Transverse colon (tissue), 4 donors: ENCODE results near the gene ACTR1B. TPM values are rescaled to one million over a fixed set of nuclear protein-coding genes. Genes with fewer than 3 reads are reported as not detected.
"Not testable (repeated sequence)": the region's sequence is repeated elsewhere in the genome, so short reads cannot be mapped to it uniquely, and the experiment has no call there.

Source experiments
- DNase-seq: peaks from one replicate; pipeline ENCODE4 v3.0.0-alpha.2; 2019
- H3K27ac ChIP-seq, 4 donors: fragments of 200-600 bp; sonication (generic); 2 replicates each; pipeline ENCODE4 v1.5.1; 2016 to 2018; ENCODE audit warnings: inconsistent platforms in 4 of 4
- H3K27me3 ChIP-seq: fragments of 200-600 bp; sonication (generic); 2 replicates; pipeline ENCODE4 v1.5.1; 2017; ENCODE audit warnings: inconsistent platforms
- H3K36me3 ChIP-seq, 4 donors: fragments of 200-600 bp; sonication (generic); 2 replicates each; pipeline ENCODE4 v1.5.1; 2017 to 2019; ENCODE audit warnings: inconsistent platforms in 4 of 4
- H3K4me1 ChIP-seq, 4 donors: fragments of 200-600 bp; sonication (generic); 2 replicates each; pipeline ENCODE4 v1.5.1; 2017 to 2020; ENCODE audit warnings: inconsistent platforms in 4 of 4
- H3K4me3 ChIP-seq, 4 donors: fragments of 200-600 bp; sonication (generic); 1 replicate in 1 of 4; 2 replicates in 3 of 4; pipeline versions ENCODE4 v1.5.1 to v1.6.1; 2017 to 2019; ENCODE audit warnings: inconsistent platforms in 4 of 4
- H3K9me3 ChIP-seq, 2 donors: fragments of 200-600 bp; sonication (generic); 2 replicates each; pipeline ENCODE4 v1.5.1; 2017 to 2019; ENCODE audit warnings: inconsistent platforms in 2 of 2
- EP300 ChIP-seq: sonication (generic); formaldehyde crosslinking; IDR thresholded peaks from one replicate; pipeline ENCODE4 v1.6.1; 2017; ENCODE audit warnings: antibody characterized with exemption, low read depth
- POLR2A ChIP-seq: fragments of 450-650 bp; IDR thresholded peaks from one replicate; pipeline ENCODE4 v1.6.1; 2016; ENCODE audit warnings: antibody characterized with exemption, mild to moderate bottlenecking, moderate library complexity
- POLR2AphosphoS5 ChIP-seq, 3 donors: sonication (generic); formaldehyde crosslinking; IDR thresholded peaks; one replicate each; pipeline ENCODE4 v1.6.1; 2016; ENCODE audit warnings: antibody characterized with exemption in 3 of 3
- WGBS, 2 donors: methylation state at CpG; one replicate each; pipeline ENCODE4 v1.1.5; 2018; ENCODE audit warnings: low coverage in 1 of 2; 5-methylcytosine and 5-hydroxymethylcytosine counted together
- in situ Hi-C, 4 donors: fragments of 200-750 bp; cut with MboI; loops; one replicate each; pipeline versions ENCODE4 v1.15.0 to v1.15.1; 2017; ENCODE audit warnings: low sequenced_read_pairs in 3 of 4, low pct_ligation_motif_present in 1 of 4, low pct_unique_long_range_greater_than_20kb in 1 of 4
- intact Hi-C: fragments of 100-400 bp; cut with DNase I; formaldehyde crosslinking; loops from one replicate; pipeline ENCODE4 v1.15.1; 2023; ENCODE audit warnings: low total_unique reads
- total RNA-seq, 4 donors: library from RNA; depleted of rRNA; stranded (reverse); fragments of >200 nt; gene quantifications; one replicate each; pipeline ENCODE4 v1.1.0, GENCODE V29; 2016
- TF ChIP-seq, protein P1 (sequence below), 5 experiments: fragments of 200-600 bp in 3 of 5; fragments of 450-650 bp in 2 of 5; sonication (generic) in 3 of 5; IDR thresholded peaks; 1 replicate in 2 of 5; 2 replicates in 3 of 5; pipeline ENCODE4 v1.5.1; 2016 to 2017; ENCODE audit warnings: antibody characterized with exemption in 5 of 5, inconsistent platforms in 3 of 5, mild to moderate bottlenecking in 2 of 5, moderate library complexity in 1 of 5

The ACTR1B gene
- total RNA-seq: 100 to 1,000 TPM in 2 of 4 donors, 10 to 100 TPM in 2; 66.8 to 157 (median 119) TPM

DNA sequence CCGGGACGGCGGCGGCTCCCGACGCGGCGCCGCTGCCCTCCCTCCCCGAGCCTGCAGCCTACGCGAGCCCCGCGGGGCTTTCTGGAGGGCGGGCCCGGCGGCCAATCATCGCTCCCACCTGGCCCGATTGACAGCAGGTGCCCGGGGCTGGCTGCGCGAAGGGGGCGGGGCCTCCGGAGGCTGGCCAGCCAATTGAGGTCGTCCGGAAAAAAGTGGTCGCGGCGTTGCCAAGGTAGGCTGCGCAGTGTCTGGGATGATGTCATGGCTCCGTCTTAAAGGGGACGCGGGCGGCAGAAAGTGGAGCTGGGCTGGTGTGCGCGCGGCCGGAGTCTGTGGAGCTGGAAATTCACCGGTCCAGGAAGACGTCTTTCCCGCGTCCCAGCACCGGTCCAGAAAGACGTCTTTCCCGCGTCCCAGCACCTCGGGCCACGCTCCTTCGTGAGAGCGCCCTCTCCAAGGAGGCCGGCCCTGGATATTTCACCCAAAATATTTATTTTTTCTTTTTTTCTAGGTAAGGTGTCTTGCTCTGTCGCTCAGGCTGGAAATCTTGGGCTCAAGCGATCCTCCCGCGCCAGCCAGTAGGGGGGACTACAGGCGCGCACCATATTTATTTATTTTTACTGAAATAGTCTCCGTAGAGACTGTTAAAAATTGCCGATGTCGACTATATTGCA lies at the start of gene ACTR1B:
Gene ACTR1B (minus strand): TSS at position 83 of the 674 bp plus-strand sequence. CDS start 154 bp downstream, outside the sequence.
- Histone ChIP-seq H3K27ac (peak within 1 kb of the TSS; percentile 90 to 100 (median 97)), H3K9me3 (no peaks in the 10 kb centered on the region), H3K4me3 (peak within 1 kb of the TSS; percentile 71 to 82 (median 78)), H3K27me3 (no peaks in the 10 kb centered on the region), H3K36me3 (no peaks in the 10 kb centered on the region), H3K4me1 (peaks cover 11 to 33% (median 22%) of the 10 kb centered on the region in 4 donors)
- peak; percentile 98 for DNase-seq
- in situ Hi-C loops: loop anchor here in 1 of 4 donors (25.0 kb wide), 1 partner anchor 1602 kb away; no protein-coding TSS in a partner anchor
- intact Hi-C loops: no loop called here
- TF ChIP-seq POLR2A (peak; percentile 93), POLR2AphosphoS5 (IDR thresholded peaks at IDR 0.05) (peak; percentile 91 to 92 (median 91)), EP300 (no peak)
- TF ChIP-seq, protein P1, sequence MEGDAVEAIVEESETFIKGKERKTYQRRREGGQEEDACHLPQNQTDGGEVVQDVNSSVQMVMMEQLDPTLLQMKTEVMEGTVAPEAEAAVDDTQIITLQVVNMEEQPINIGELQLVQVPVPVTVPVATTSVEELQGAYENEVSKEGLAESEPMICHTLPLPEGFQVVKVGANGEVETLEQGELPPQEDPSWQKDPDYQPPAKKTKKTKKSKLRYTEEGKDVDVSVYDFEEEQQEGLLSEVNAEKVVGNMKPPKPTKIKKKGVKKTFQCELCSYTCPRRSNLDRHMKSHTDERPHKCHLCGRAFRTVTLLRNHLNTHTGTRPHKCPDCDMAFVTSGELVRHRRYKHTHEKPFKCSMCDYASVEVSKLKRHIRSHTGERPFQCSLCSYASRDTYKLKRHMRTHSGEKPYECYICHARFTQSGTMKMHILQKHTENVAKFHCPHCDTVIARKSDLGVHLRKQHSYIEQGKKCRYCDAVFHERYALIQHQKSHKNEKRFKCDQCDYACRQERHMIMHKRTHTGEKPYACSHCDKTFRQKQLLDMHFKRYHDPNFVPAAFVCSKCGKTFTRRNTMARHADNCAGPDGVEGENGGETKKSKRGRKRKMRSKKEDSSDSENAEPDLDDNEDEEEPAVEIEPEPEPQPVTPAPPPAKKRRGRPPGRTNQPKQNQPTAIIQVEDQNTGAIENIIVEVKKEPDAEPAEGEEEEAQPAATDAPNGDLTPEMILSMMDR (IDR thresholded peaks at IDR 0.05): peak; percentile 60 to 86 (median 66)
- WGBS, 2 donors: 0 to 1% methylated on average over 10 to 40 of the region's 60 CpGs

DNA sequence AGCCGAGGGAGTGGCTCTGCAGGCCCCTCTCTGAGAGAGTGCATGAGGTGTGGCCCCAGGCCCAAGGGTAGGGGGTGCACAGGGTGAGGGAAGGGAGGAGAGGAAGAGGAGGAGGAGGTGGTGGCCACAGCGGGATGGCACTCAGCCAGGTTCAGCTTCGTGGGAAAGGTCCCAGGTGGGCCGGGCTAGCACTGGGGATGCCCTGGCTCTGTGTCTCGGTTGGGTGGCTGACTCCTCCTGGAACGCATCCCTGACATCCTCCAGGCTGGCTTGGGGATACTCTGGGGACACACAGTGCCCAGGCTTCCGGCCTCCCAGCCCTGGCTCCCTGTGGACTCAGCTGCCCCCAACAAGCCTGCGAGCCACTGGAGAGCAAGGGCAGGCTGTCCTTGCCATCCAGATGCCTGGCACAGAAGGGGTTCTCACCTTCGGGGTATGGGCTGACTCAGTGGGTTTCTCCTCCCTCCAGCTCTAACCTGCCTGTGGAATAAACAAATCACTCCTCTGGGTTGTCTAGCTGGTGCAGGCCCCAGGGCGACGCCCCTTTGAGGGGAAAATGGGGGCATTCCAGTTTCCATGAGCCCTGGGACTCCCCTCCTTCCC lies 49.0 kb upstream of the ACTR1B start:
- TF ChIP-seq POLR2AphosphoS5 (IDR thresholded peaks at IDR 0.05): no peak
- no peak for TF ChIP-seq EP300
- TF ChIP-seq POLR2A: no peak
- TF ChIP-seq, protein P1 (IDR thresholded peaks at IDR 0.05): no peak
- H3K4me3 ChIP-seq: no peak overlapping the region
- no peaks in the 10 kb centered on the region for H3K4me1 ChIP-seq
- H3K9me3 ChIP-seq: no peaks in the 10 kb centered on the region
- intact Hi-C loops (no loop called here), in situ Hi-C loops (no loop called here)
- no peaks in the 10 kb centered on the region for H3K27me3 ChIP-seq
- 67% methylated on average over 11 of the region's 11 CpGs; no CpG with 5 or more reads in 1 of the 2 donors for WGBS, 2 donors
- no peak for DNase-seq
- peak overlapping the region; percentile 11 to 43 (median 31) for H3K27ac ChIP-seq
- no peaks in the 10 kb centered on the region for H3K36me3 ChIP-seq

GRCh38 chr2:97712175-97712574 lies 48.3 kb upstream of the ACTR1B start:
- H3K4me3 ChIP-seq, H3K27me3 ChIP-seq, intact Hi-C loops, H3K27ac ChIP-seq, in situ Hi-C loops, H3K36me3 ChIP-seq, H3K9me3 ChIP-seq, H3K4me1 ChIP-seq, DNase-seq: not testable (repeated sequence)
- WGBS, 2 donors: 79 to 84% methylated on average over 9 of the region's 9 CpGs

DNA sequence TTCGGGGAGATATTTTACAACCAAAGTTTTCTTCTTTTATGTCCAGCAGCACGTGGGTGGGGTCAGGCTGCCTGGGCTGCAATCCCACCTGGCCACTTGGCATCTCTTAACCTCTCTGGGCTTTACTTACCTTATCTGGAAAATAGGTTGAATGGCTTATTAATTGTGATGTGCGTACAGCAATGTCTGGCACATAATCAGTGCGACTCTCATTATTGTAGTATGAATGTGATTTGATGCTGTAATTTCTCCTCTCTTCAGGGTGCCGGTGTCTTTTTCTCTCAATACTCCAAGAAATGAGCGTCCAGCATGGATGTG lies 47.5 kb upstream of the ACTR1B start:
- Histone ChIP-seq H3K27ac (no peak overlapping the region), H3K4me1 (no peaks in the 10 kb centered on the region), H3K27me3 (no peaks in the 10 kb centered on the region), H3K9me3 (no peaks in the 10 kb centered on the region), H3K4me3 (no peak overlapping the region), H3K36me3 (no peaks in the 10 kb centered on the region)
- in situ Hi-C loops (no loop called here), intact Hi-C loops (no loop called here)
- 73 to 87% methylated on average over 4 to 6 of the region's 6 CpGs for WGBS, 2 donors
- DNase-seq: no peak
- TF ChIP-seq EP300 (no peak), POLR2AphosphoS5 (IDR thresholded peaks at IDR 0.05) (no peak), POLR2A (no peak)
- TF ChIP-seq, protein P1 (IDR thresholded peaks at IDR 0.05): no peak
